Measurements from ENCODE around the gene DNM1. TPM values are rescaled to one million over a fixed set of nuclear protein-coding genes. Genes with fewer than 3 reads are reported as not detected.

The DNM1 gene
- total RNA-seq, 1 donor from 2014 or later, result 84.0 TPM

DNA sequence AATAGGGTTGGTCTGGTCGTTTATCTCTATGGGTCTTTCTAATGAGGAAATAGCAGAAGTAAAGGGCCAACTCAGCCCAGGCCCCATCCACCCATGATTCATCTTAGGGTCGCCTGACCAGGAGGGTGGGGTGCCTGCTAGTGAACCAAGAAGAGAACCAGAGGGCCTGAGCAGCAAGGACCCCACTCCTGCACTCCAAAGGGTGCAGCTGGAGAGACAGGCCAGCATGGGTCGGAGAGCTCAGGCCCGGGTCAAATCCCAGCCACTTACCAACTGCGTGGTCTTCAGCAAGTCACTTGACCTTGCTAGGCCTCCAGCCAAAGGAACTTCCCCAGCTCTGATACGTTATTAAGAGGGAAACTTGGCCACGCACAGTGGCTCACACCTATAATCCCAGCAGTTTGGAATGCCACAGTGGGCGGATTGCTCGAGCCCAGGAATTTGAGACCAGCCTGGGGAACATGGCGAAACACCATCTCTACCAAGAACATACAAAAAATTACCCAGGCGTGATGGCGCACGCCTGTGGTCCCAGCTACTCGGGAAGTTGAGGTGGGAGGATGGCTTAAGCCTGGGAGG lies 38.8 kb upstream of the DNM1 start:
- Mint-ChIP-seq H3K4me3 (peak overlapping the region; percentile 64), H3K27ac (ENCODE audit: unreplicated experiment) (no peak overlapping the region), H3K36me3 (ENCODE audit: low read depth) (peaks cover 14% of the 10 kb centered on the region), H3K9me3 (no peaks in the 10 kb centered on the region), H3K27me3 (ENCODE audit: low read depth) (no peaks in the 10 kb centered on the region), H3K4me1 (peaks cover 5% of the 10 kb centered on the region)
- DNase-seq (ENCODE audit: low read depth, low spot score), result no peak
- TF ChIP-seq, protein P1, sequence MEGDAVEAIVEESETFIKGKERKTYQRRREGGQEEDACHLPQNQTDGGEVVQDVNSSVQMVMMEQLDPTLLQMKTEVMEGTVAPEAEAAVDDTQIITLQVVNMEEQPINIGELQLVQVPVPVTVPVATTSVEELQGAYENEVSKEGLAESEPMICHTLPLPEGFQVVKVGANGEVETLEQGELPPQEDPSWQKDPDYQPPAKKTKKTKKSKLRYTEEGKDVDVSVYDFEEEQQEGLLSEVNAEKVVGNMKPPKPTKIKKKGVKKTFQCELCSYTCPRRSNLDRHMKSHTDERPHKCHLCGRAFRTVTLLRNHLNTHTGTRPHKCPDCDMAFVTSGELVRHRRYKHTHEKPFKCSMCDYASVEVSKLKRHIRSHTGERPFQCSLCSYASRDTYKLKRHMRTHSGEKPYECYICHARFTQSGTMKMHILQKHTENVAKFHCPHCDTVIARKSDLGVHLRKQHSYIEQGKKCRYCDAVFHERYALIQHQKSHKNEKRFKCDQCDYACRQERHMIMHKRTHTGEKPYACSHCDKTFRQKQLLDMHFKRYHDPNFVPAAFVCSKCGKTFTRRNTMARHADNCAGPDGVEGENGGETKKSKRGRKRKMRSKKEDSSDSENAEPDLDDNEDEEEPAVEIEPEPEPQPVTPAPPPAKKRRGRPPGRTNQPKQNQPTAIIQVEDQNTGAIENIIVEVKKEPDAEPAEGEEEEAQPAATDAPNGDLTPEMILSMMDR (conservative IDR thresholded peaks at IDR 0.05), result no peak

DNA sequence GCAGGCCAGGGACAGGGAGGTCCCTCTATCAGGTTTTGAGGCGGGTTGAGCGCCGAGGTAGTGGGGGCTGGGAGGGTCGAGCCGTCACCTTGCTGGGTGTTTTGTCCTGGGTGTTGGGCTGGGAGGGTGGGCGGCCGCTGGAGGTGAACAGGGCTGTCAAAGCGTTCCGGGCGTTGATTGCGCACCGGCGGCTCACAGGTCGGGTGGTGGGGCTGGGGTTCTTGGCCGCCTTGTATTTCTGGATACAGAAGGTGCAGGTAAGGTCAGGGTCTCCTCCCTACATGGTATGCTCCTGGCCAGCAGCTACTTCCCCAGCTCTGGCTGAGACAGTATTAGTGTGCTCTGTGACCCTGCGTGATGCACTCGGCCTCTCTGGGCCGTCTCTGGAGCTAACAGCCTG lies 37.0 kb upstream of the DNM1 start:
- no peak for DNase-seq (ENCODE audit: low read depth, low spot score)
- no peak overlapping the region for H3K4me3 Mint-ChIP-seq
- H3K36me3 Mint-ChIP-seq (ENCODE audit: low read depth), result peaks cover 14% of the 10 kb centered on the region
- peaks cover 1% of the 10 kb centered on the region for H3K4me1 Mint-ChIP-seq
- H3K27ac Mint-ChIP-seq (ENCODE audit: unreplicated experiment), result no peak overlapping the region
- TF ChIP-seq, protein P1 (conservative IDR thresholded peaks at IDR 0.05), result no peak
- H3K9me3 Mint-ChIP-seq, result no peaks in the 10 kb centered on the region
- no peaks in the 10 kb centered on the region for H3K27me3 Mint-ChIP-seq (ENCODE audit: low read depth)

DNA sequence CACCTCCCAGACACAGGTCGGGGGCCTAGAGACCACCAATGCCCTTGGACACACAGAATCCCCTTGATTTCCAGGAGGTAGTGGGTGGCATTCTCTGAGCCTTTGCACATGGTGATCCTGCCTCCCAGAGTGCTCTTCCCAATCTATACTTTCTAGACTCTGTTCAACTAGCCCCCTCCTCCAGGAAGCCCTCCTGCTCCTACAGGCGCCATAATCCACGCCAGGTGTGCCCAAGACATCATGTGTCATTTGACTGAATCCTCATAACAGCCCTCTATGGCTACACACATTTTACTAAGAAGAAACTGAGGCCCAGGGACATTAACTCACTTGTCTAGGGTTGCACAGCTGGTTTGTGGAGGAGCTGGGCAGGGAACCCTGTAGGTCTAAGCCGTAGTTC lies 36.0 kb upstream of the DNM1 start:
- Mint-ChIP-seq H3K9me3 (no peaks in the 10 kb centered on the region), H3K4me3 (no peak overlapping the region), H3K4me1 (no peaks in the 10 kb centered on the region), H3K27ac (ENCODE audit: unreplicated experiment) (no peak overlapping the region), H3K36me3 (ENCODE audit: low read depth) (peaks cover 14% of the 10 kb centered on the region), H3K27me3 (ENCODE audit: low read depth) (no peaks in the 10 kb centered on the region)
- TF ChIP-seq, protein P1 (conservative IDR thresholded peaks at IDR 0.05), result no peak
- no peak for DNase-seq (ENCODE audit: low read depth, low spot score)

DNA sequence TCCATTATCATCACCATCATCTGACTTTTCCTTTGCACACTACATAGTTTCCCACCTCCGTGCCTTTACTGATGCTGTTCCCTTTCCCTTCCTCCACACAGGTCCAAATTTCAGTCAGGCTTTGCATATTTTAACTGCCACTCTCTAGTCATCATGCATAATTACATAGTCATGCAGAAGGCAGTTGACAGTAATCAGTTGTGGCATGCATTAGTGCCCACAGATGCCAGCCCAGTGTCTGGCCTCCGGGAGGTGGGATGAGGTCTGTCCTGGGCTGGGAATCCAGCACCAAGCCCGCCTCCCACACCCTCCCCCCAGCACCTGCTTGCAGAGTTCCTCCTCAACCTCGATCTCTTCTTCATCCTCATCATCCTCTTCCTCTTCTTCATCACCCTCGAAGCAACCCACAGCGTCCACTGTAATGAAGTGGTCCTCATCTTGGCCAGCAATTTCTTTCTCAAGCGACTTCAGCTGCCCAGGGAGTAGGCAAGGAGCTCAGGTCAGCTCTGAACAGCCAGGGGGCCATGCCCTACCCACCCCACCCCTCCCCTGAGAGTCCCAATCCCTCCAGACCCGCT lies 34.4 kb upstream of the DNM1 start:
- peaks cover 10% of the 10 kb centered on the region for H3K36me3 Mint-ChIP-seq (ENCODE audit: low read depth)
- H3K4me3 Mint-ChIP-seq, result peak overlapping the region; percentile 47
- H3K27ac Mint-ChIP-seq (ENCODE audit: unreplicated experiment), result no peak overlapping the region
- TF ChIP-seq, protein P1 (conservative IDR thresholded peaks at IDR 0.05), result no peak
- no peaks in the 10 kb centered on the region for H3K27me3 Mint-ChIP-seq (ENCODE audit: low read depth)
- H3K4me1 Mint-ChIP-seq, result no peaks in the 10 kb centered on the region
- H3K9me3 Mint-ChIP-seq, result no peaks in the 10 kb centered on the region
- no peak for DNase-seq (ENCODE audit: low read depth, low spot score)

DNA sequence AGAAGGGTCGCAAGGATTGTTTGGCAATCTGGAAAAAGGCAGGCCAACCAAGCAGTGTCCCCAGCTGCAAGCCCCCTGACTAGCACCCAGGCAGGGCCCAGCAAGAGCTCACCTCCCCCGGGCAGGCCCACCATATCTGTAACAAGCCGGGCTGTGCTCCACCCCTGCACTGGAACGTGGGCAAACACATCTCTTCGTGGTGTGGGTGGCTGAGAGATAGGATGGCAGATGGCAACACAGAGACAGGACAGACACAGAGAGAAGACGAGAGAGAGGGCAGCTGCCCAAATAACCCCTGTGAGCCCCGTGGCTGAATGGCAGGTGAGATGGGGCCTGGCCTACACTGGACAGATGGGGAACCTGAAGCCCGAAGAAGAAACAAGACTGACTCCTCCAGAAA lies 33.7 kb upstream of the DNM1 start:
- Mint-ChIP-seq H3K9me3 (no peaks in the 10 kb centered on the region), H3K4me3 (no peak overlapping the region), H3K36me3 (ENCODE audit: low read depth) (peaks cover 10% of the 10 kb centered on the region), H3K4me1 (no peaks in the 10 kb centered on the region), H3K27ac (ENCODE audit: unreplicated experiment) (no peak overlapping the region), H3K27me3 (ENCODE audit: low read depth) (no peaks in the 10 kb centered on the region)
- DNase-seq (ENCODE audit: low read depth, low spot score), result no peak
- TF ChIP-seq, protein P1 (conservative IDR thresholded peaks at IDR 0.05), result no peak

Measured in neural crest cell (in vitro differentiated cells).